Neural progenitor cell (in vitro differentiated cells): ENCODE measurements around the gene ULK3.

Experiments used
- CTCF ChIP-seq: fragments of 200-600 bp; sonication (generic); IDR thresholded peaks from 2 replicates; pipeline ENCODE4 v1.5.1; 2017; ENCODE audit warnings: antibody characterized with exemption, mild to moderate bottlenecking
- EZH2phosphoT487 ChIP-seq: fragments of 200-600 bp; sonication (generic); IDR thresholded peaks from 2 replicates; pipeline ENCODE4 v1.6.1; 2017; ENCODE audit warnings: antibody characterized with exemption

GRCh38 chr15:74788042-74788682 is 54.8 kb downstream of the ULK3 start:
- no peak for TF ChIP-seq CTCF
- no peak for TF ChIP-seq EZH2phosphoT487
